ENCODE data around the gene MYO7A. TPM values are rescaled to one million over a fixed set of nuclear protein-coding genes. Genes with fewer than 3 reads are reported as not detected.
A peak's percentile ranks its signal among the peaks of the same experiment; 100 is the strongest.

The MYO7A gene
- total and polyA plus RNA-seq, 2 of the 8 experiments (the other 6 are each of a cell fraction or from before 2014, with no cell fraction given) = 1.5 to 1.9 TPM

GRCh38 chr11:77144857-77145428, 16.9 kb downstream of the MYO7A start:
- POLR2A ChIA-PET (ENCODE audit: partially characterized antibody) = interaction anchor here (1.0 to 2.0 kb wide), 2 partner anchors 18 to 29 kb away, joined by 3 to 8 read pairs; no protein-coding TSS in a partner anchor
- CTCF ChIA-PET (ENCODE audit: partially characterized antibody) = interaction anchor here (0.7 to 16.2 kb wide), 8 partner anchors 10 to 64 kb away, joined by 3 to 104 read pairs (median 7); partner anchors contain the start of gene MYO7A
- Histone ChIP-seq H3K79me2 (ENCODE audit: control insufficient read depth in 1 of 2, insufficient read depth in 2 of 2, low read length in 2 of 2) (no peaks in the 10 kb centered on the region), H3K4me1 (replicated peaks in 1 of 4; ENCODE audit: control insufficient read depth in 3 of 4, insufficient read depth in 4 of 4, low read length in 3 of 4) (peaks cover 0 to 15% (median 7%) of the 10 kb centered on the region in 4 experiments), H2BK20ac (ENCODE audit: low read length) (no peak overlapping the region), H3K4me3 (ENCODE audit: extremely low read depth in 1 of 4, insufficient read depth in 2 of 4, low read depth in 3 of 4, low read length in 4 of 4) (no peak overlapping the region), H3K18ac (ENCODE audit: extremely low read depth, low read length) (no peak overlapping the region), H3K27ac (ENCODE audit: low read depth, low read length) (no peak overlapping the region), H2BK12ac (ENCODE audit: low read depth, low read length) (peak overlapping the region; percentile 75; the same call in 1 of the 2 replicates), H3K4me2 (ENCODE audit: insufficient read depth in 1 of 2, low read depth in 2 of 2, low read length in 2 of 2) (no peak overlapping the region), H3K9me3 (ENCODE audit: insufficient read depth in 2 of 2, low read depth in 1 of 2, low read length in 1 of 2) (no peaks in the 10 kb centered on the region), H2AFZ (ENCODE audit: low read length) (no peak overlapping the region), H3K27me3 (replicated peaks in 1 of 4; ENCODE audit: control insufficient read depth in 3 of 4, extremely low read depth in 1 of 4, insufficient read depth in 3 of 4, low read length in 3 of 4) (peaks cover 0 to 2% (median 0%) of the 10 kb centered on the region in 4 experiments; a peak in 2 of 7 replicates), H3K23me2 (ENCODE audit: low read depth, low read length) (peaks cover 7% of the 10 kb centered on the region; the same call in 1 of the 2 replicates), H3K14ac (ENCODE audit: insufficient read length) (no peak overlapping the region), H2BK15ac (ENCODE audit: low read length) (no peak overlapping the region), H3K56ac (replicated peaks; ENCODE audit: insufficient read length, low read depth, low read length) (no peak overlapping the region), H3K4ac (replicated peaks; ENCODE audit: insufficient read length, low read depth, low read length) (no peak overlapping the region), H2BK120ac (replicated peaks; ENCODE audit: low read depth, low read length) (no peak overlapping the region), H2AK5ac (ENCODE audit: low read depth, low read length) (no peak overlapping the region), H4K91ac (replicated peaks; ENCODE audit: insufficient read length, low read length) (peak overlapping the region; percentile 44), H2BK5ac (ENCODE audit: low read depth, low read length) (0 out of 2 replicates have a peak overlapping the region, but pooled peaks have one; percentile 8), H4K20me1 (replicated peaks in 1 of 2; ENCODE audit: control insufficient read depth in 1 of 2, insufficient read depth in 2 of 2, low read length in 2 of 2) (no peaks in the 10 kb centered on the region), H3K36me3 (ENCODE audit: control insufficient read depth in 2 of 4, insufficient read depth in 4 of 4, low read length in 3 of 4) (no peaks in the 10 kb centered on the region), H4K5ac (ENCODE audit: insufficient read length, low read depth, low read length) (no peak overlapping the region), H3K9ac (replicated peaks in 1 of 4; ENCODE audit: extremely low read depth in 1 of 4, low read depth in 3 of 4, low read length in 3 of 4) (no peak overlapping the region), H3K23ac (ENCODE audit: insufficient read length) (no peak overlapping the region), H3K79me1 (ENCODE audit: low read depth, low read length) (no peaks in the 10 kb centered on the region), H4K8ac (ENCODE audit: extremely low read depth, insufficient read depth, low read length) (no peak overlapping the region)
- 81% methylated on average over 7 of the region's 7 CpGs; no CpG with 5 or more reads in 1 of the 2 experiments for WGBS, 2 experiments (ENCODE audit: extremely low coverage in 1 of 2, insufficient coverage in 1 of 2, insufficient read length in 1 of 2, insufficient replicate concordance in 2 of 2, low coverage in 1 of 2, low lambda C conversion rate in 2 of 2, missing lambda C conversion rate in 1 of 2)
- DNase-seq (ENCODE audit: low read depth in 1 of 2, low spot score in 2 of 2) (no peak), FAIRE-seq (no peak)
- TF ChIP-seq KDM1A (IDR thresholded peaks at IDR 0.05; ENCODE audit: borderline replicate concordance, low read length) = no peak
- TF ChIP-seq HDAC2 (IDR thresholded peaks at IDR 0.05; ENCODE audit: borderline replicate concordance in 1 of 2, low read depth in 2 of 2, low read length in 2 of 2) = no peak
- TF ChIP-seq ATF3 (IDR thresholded peaks at IDR 0.05; ENCODE audit: insufficient read depth, low read depth, low read length) = no peak
- TF ChIP-seq SIRT6 (IDR thresholded peaks at IDR 0.05; ENCODE audit: low read length) = no peak
- no peak for TF ChIP-seq POU5F1 (IDR thresholded peaks at IDR 0.05; ENCODE audit: low read depth, low read length)
- TF ChIP-seq ATF2 (IDR thresholded peaks at IDR 0.05; ENCODE audit: low read length) = no peak
- TF ChIP-seq EZH2 (IDR thresholded peaks at IDR 0.05; ENCODE audit: low read depth, low read length, severe bottlenecking) = no peak
- TF ChIP-seq MAX (IDR thresholded peaks at IDR 0.05) = no peak
- TF ChIP-seq E2F6 (IDR thresholded peaks at IDR 0.05) = no peak
